IMR-90 (cell line): Measurements from ENCODE around the gene ARL8B.

Experiments
- BHLHE40 ChIP-seq: fragments of 150-350 bp; IDR thresholded peaks from 2 replicates; pipeline ENCODE4 v1.6.1; 2016; ENCODE audit warnings: mild to moderate bottlenecking, low read depth, low read length
- CEBPB ChIP-seq: IDR thresholded peaks from 2 replicates; pipeline ENCODE4 v1.6.1; 2012; ENCODE audit warnings: low read depth, low read length, improper control_type of control experiment
- CTCF ChIP-seq: conservative IDR thresholded peaks from 2 replicates; pipeline ENCODE4 v1.5.1; 2012; ENCODE audit warnings: mild to moderate bottlenecking, low read depth, low read length, improper control_type of control experiment
- FOS ChIP-seq: fragments of 150-350 bp; IDR thresholded peaks from 2 replicates; pipeline ENCODE4 v1.6.1; 2016; ENCODE audit warnings: low read depth, low read length
- MAFK ChIP-seq: IDR thresholded peaks from 2 replicates; pipeline ENCODE4 v1.6.1; 2012; ENCODE audit warnings: low read depth, low read length, improper control_type of control experiment
- MXI1 ChIP-seq: IDR thresholded peaks from 2 replicates; pipeline ENCODE4 v1.6.1; 2012; ENCODE audit warnings: low read depth, mild to moderate bottlenecking, low read length, moderate library complexity, borderline replicate concordance
- NFE2L2 ChIP-seq: fragments of 150-350 bp; IDR thresholded peaks from 2 replicates; pipeline ENCODE4 v1.6.1; 2016; ENCODE audit warnings: low read depth, mild to moderate bottlenecking, low read length
- POLR2A ChIP-seq: IDR thresholded peaks from 2 replicates; pipeline ENCODE4 v1.6.1; 2012; ENCODE audit warnings: mild to moderate bottlenecking, low read depth, low read length
- RAD21 ChIP-seq: IDR thresholded peaks from 2 replicates; pipeline ENCODE4 v1.6.1; 2012; ENCODE audit warnings: low read length, improper control_type of control experiment
- RCOR1 ChIP-seq: IDR thresholded peaks from 2 replicates; pipeline ENCODE4 v1.6.1; 2012; ENCODE audit warnings: mild to moderate bottlenecking, low read length, improper control_type of control experiment; ENCODE audit not compliant: insufficient replicate concordance
- RFX5 ChIP-seq: IDR thresholded peaks from 2 replicates; pipeline ENCODE4 v1.8.0; 2012; ENCODE audit warnings: low read depth, mild to moderate bottlenecking, low read length, moderate library complexity
- SMC3 ChIP-seq: fragments of 150-350 bp; IDR thresholded peaks from 2 replicates; pipeline ENCODE4 v1.6.1; 2016; ENCODE audit warnings: low read depth, mild to moderate bottlenecking, antibody characterized with exemption, low read length, moderate library complexity
- TF ChIP-seq, protein P1 (sequence below): fragments of 150-350 bp; IDR thresholded peaks from 2 replicates; pipeline ENCODE4 v1.6.1; 2017; ENCODE audit warnings: mild to moderate bottlenecking, antibody characterized with exemption, low read length, low read depth
- TF ChIP-seq, protein P2 (sequence below): fragments of 150-350 bp; IDR thresholded peaks from 2 replicates; pipeline ENCODE4 v1.6.1; 2016; ENCODE audit warnings: low read depth, mild to moderate bottlenecking, low read length, moderate library complexity, borderline replicate concordance

DNA sequence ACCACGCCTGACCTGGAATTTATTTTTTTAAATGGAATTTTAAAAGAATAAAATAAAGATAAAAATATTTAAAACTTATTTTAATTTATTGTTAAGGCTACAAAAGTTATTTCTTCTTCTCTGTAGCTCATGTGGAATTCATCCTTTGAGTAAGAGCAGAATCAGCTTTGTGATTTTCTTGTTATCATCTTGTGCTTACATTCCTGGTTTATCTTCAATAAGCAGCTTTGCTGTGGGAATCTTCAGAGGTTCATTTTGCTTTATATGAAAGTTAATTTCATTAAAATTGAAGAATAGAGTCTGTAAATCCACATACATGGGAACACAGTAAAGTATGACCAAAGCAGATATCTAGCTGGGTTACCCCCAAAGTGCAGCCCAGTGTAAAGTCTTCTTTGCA is 35.4 kb upstream of the ARL8B start:
- TF ChIP-seq CTCF (no peak), POLR2A (no peak), RAD21 (no peak), RCOR1 (no peak), MXI1 (no peak), CEBPB (no peak), MAFK (no peak), NFE2L2 (no peak), RFX5 (no peak), BHLHE40 (no peak), SMC3 (no peak), FOS (no peak)
- TF ChIP-seq, protein P1, sequence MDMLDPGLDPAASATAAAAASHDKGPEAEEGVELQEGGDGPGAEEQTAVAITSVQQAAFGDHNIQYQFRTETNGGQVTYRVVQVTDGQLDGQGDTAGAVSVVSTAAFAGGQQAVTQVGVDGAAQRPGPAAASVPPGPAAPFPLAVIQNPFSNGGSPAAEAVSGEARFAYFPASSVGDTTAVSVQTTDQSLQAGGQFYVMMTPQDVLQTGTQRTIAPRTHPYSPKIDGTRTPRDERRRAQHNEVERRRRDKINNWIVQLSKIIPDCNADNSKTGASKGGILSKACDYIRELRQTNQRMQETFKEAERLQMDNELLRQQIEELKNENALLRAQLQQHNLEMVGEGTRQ: no peak
- TF ChIP-seq, protein P2, sequence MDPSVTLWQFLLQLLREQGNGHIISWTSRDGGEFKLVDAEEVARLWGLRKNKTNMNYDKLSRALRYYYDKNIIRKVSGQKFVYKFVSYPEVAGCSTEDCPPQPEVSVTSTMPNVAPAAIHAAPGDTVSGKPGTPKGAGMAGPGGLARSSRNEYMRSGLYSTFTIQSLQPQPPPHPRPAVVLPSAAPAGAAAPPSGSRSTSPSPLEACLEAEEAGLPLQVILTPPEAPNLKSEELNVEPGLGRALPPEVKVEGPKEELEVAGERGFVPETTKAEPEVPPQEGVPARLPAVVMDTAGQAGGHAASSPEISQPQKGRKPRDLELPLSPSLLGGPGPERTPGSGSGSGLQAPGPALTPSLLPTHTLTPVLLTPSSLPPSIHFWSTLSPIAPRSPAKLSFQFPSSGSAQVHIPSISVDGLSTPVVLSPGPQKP: no peak
